HK-2 (cell line): Measurements from ENCODE around the gene RPTOR.

Experiments used
- DNase-seq: peaks from one replicate; pipeline ENCODE4 v3.0.0-alpha.2; 2018; ENCODE audit not compliant: unreplicated experiment

Gene RPTOR

DNA sequence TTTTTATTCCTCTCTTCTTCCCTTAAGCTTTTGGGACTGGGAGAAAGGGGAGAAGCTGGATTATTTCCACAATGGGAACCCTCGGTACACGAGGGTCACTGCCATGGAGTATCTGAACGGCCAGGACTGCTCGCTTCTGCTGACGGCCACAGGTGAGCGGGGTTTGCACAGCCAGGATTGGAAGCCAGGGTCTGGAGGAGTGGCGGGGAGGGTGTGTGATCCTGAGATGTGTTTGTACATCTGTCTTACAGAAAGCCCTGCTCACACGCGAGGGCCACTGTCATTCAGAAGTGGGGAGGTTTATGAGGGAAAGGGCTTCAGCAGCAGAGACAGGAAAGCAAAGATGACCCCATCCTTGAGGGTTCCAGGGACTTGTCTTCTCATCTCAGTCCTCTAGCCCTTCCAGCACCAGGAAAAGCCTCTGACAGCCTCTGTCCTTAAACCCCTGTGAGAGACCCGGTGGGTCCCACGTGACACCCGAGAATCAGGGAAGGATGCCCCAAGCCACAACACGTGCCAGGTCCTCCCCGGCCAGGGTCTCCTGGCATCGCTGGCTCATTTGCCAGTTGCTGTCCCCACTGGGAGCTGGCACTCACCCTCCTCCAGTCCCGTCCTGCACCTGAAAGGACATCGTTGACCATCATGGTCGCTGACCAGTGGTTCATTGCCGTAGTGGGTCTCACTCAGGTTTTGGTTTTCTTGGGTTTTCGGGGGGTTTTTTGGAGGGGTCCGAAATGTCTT is 402.7 kb downstream of the RPTOR start:
- DNase-seq, result no peak

DNA sequence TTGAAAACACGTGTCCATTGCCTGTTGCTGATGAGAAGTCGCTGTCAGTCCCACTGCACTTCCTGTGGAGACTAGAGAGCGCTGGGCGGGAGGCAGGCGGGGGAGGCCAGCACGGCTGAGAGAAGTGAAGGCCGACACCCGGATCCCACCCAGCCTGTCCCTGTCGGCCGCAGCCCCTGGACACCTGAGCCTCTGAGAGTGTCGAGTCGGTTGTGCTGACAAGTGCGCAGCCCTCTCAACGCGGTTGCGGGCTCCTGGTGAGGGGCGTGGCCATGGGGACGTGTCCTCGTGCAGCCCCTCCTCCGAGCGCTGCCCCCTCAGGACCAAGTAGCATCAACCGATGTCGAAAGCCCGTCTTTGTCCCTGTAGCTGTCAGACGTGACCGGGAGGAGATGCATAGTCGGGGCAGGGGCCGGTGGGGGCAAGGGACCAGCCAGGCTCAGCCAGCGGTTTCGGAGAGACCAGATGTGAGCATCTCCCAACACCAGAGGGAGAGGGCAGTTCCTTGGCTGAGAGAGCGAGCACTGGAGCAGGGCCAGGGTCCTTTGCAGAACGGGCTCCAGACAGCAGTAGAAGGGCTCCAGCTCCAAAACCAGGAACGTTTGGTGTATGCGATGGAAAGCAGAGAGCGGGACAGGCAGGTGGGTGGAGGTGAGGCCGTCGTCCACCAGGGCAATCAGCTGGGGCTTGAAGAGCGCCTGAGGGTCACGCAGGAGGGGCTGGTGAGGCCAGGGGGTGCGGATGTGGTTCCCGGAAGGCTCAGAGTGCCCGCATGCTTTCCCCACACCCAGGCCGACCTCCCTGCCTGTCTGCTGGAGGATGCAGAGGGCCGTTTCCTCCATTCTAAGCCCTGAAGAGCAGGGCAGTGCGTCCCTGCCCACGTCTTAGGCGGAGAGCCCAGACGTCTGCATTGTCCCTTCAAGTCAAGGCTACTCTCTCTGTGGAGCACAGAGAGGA is 403.7 kb downstream of the RPTOR start:
- DNase-seq, result no peak

DNA sequence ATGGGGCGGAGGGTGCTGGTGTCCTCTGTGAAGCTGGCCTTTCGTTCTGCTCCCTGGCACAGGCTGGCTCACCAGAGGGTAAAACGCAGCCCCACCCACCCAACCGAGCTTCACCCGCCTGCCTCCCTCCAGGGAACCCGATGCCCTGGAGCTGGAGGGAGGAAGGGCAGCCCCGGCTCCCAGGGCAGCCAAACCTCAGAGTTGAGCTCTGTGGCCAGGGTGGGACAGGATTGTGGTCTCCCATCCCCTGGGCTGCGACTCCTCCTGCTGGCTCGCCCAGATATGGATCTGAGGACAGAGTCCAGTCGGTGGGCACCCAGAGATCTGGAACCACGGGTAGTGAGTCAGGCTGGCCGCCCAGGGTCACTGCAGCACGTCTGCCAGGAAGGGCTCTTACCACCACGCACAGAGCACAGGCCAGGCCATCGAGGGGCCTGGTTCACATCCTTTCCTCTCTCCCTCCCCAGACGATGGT is 404.4 kb downstream of the RPTOR start:
- DNase-seq, result no peak

DNA sequence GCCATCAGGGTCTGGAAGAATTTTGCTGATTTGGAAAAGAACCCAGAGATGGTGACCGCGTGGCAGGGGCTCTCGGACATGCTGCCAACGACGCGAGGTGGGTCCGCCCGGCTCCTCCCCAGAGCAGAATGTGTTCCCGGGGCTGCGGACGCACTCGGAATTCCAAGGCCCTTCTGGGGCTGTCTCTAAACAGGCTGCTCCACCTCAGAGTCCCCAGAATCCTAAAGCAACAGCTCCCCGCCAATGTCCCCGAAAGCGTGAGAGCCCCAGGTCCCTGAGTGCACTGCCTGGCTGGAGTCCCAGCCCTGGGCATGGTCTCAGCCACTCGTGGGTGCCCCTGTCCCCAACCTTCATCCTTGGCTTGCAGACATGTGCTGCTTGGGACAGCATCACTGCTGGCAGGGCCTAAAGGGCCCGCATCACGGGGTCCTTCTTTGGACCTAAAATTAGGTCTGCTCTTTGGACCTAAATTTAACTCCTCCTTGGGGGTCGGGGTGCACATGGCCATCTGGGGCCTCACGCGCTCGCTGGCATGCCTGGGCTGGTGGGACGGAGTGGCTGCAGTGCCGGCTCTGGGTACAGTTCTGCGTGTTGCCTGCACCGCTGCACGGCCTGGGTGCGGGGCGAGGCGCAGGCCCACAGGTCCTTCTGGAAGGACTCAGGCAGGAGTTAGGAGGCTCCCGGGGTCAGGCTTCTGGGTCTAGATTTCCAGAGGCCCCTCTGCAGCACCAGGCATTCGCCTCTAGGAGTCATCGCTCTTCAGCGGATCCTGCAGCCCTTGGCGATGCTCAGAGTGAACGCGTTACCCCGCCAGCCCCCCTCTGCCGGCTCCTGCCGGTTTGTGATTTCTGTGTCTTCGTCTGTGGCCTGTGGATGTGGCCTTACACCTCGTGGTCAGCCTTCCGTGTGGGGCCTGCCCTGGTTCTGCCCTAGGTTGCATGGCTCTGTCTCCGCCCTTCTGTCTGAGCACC is 405.1 kb downstream of the RPTOR start:
- no peak for DNase-seq

DNA sequence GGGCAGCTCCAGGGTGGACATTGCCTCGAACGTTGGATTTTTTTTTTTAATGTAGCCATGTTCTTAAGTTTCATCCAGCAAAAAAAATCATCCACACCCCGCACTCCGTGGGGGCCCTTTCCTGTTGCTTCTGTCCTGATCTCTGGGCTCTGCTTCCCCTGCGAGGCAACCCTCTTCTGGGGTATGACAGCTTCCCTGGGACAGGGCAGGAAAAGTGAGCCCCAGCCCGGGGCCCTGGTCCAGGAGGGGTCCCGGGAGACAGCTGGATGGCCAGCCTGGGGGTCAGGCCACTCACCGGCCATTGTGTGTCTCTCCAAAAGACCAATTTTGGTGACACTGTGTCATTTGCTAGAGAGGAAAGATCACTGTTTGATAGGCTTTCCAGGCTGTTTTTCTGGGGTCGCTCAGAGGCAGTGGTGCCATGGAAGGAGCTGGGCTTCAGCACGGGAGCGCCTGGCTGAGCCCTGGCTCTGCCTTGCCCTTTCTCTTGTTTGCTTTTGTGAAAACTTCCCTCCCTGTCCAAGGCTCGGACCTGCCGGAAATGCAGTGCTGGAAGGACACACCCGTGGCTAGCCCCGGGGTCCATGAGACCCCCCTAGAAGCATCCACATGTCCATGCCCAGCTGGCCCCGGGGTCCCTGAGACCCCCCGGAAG is 406.0 kb downstream of the RPTOR start:
- DNase-seq, result no peak

DNA sequence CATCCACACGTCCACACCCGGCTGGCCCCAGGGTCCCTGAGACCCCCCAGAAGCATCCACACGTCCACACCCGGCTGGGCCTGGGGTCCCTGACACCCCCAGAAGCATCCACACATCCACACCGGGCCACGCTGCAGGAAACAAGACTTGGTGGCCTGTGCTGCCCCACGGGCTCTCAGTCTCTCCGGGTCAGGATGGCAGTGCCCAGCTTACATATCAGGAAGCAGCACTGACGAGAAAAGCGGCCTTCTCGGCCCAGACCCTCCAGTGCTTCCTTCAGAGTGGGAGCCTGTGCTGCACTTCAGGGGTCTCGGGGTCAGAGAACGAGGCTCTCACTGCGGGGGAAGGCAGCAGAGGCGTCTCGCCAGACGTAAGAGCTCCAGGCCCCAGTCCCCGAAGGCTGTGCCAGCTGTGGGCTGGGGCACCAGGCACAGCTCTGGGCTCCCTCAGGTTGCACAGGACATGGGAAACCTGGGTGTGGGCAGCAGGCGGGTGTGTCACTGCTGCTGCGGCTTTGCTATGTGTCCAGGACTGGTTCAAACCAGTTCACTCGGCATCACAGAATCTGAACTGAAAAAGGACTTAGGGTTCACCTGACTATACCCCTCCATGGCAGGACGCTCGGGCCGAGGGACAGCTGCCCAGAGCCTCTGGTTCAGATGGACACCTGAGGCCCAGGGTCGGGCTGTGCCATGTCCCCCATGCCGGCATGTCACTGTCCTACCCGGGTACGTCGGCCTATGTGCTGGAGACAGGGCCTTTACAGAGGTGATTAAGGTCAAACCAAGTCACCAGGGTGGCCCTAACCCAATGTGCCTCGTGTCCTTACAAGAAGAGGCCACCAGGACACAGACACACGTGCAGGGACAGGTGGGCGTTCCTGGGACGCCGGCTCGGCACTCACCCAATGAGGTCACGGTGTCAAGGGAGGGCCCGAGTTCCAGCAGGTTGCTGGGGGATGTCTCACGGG is 406.8 kb downstream of the RPTOR start:
- no peak for DNase-seq

DNA sequence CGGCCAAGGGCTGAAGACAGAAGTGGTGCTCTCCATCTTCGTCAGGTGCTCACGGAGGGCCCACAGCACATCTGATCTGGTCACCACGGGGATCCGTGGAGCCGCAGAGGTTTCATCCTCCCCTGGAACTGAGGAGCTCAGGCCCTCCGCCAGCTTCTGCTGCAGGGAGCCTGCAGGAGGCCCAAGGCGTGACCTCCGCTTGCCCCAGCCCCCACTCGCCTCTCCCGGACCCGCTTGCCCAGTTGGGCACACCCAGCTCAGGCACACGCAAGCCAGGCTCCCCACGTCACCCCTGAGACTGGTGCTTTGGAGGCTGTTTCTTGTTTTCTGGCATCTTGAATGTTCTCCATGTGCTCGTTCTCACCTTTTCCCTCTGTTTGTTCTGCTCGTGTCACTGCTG is 407.7 kb downstream of the RPTOR start:
- DNase-seq, result no peak

DNA sequence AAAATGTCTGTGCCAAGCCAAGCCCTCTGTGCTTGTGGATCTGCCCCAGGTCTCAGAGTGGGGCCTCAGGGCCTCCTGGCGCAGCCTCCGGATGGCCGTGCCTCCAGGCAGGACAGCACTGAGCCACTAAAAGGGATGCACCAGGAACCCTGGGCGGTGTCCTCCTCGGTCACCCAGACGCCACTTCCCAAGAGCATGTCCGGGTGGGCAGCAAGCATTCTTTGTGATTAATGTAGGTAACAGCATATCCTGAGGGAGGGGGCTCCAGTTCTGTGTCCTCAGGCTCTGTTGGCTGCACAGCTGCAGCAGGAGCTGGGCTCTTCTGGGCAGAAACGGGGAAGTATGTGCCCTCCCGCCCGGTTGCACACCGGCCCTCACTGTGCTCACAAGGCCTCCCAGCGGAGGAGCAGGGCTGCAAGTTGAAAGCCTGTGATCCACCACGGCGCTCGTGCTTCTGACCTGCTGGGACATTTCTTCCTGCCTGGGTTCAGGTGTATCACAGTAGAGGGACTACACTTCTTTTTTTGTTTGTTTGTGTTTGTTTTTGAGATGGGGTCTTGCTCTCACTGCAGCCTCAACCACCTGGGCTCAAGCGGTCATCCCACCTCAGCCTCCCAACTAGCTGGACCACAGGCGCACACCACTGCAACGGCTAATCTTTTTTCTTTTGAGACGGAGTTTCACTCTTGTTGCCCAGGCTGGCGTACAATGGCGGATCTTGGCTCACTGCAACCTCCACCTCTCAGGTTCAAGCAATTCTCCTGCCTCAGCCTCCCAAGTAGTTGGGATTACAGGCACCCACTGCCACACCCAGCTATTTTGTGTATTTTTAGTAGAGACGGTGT is 409.1 kb downstream of the RPTOR start:
- no peak for DNase-seq

DNA sequence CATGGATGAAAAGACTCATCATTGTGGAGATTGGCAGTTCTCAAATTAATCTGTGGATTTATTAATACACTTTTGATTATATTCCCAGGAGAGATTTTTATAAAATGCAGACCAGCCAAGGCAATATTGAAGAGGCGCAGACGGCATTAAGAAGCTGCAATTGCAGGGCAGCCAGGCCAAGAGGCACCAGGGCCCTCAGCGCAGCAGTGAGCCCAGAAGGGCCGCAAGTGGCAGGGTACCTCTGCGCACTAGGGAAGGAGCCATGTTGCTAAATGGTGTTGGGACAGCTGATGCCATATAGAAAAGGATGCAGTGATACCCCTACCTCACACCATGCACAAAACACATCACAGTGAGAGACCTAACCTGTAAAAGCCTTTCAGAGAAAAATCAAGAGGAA is 410.4 kb downstream of the RPTOR start:
- no peak for DNase-seq

DNA sequence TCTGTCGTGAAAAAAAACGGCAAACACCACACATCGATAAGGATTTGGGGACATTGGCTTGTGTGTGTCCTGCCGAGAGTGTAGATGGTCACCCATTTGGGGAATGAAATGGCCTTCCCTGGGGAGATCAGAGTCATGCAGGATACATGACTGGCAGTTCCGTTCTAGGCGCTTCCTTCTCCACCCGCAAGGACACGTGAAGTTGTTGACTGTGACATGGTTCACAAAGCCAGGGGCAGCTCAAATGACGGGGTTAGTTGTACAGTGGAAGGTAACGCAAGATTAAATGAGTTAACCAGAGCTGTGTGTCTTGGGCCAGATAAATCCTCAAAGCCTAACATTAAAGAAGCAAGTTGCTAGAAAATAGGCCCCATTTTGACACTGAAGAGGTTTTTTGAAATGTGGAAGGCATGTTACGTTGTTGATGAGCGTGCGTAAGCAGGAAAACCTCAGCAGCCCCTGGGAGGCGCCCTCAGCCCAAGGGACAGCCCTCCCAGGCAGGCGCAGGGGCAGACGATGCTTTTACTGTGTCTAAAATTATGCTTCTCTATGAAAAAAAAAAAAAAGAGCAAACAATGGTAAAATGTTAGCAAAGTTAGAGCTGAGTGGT is 411.1 kb downstream of the RPTOR start:
- no peak for DNase-seq

DNA sequence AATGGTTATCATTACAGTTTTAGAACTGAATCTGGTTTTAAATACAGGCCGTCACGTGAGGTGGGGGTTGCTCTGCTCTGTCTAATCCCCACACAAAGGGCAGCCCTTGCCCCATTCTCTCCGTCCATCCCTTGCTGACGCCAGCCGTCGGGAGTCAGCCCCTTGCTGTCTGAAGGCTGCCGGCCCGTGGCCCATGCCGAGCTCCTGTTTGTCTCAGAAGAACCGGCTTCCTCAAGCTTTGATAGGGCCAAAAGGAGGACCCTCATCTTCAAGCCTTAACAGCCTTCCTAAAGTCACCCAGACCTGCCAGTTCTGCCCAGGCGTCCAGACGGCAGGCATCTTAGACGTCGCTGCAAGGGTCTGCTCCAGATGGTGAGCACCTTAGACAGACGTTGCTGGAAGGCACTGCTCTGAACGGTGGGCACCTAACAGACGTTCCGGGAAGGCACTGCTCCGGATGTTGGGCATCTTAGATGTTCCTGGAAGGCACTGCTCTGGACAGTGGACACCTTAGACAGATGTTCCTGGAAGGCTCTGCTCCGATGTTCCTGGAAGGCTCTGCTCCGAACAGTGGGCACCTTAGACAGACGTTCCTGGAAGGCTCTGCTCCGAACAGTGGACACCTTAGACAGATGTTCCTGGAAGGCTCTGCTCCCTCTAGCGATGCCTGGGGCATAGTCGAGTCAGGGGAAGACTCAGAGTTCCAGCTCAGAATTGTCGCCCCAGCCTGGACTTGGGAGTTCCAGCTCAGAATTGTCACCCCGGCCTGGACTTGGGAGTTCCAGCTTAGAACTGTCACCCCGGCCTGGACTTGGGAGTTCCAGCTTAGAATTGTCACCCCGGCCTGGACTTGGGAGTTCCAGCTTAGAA is 411.9 kb downstream of the RPTOR start:
- no peak for DNase-seq

DNA sequence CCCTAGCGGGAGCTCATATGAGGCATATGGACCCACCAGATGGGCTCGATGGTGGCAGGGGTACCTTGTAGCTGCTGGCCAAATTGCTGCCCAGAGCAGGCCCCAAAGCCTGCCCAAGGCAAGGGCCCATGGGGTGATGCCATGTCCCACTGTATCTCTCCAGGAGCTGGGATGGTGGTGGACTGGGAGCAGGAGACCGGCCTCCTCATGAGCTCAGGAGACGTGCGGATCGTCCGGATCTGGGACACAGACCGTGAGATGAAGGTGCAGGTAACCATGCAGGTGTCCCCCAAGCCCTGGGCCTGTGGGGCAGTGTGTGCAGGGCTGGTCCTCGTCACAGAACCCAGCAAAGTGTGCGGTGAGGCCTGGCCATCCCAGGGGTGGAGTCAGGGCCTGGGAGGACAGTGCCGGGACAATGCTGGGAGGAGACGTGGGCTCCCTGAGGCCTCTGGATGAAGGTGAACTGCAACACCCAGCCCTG is 412.9 kb downstream of the RPTOR start:
- DNase-seq, result no peak

DNA sequence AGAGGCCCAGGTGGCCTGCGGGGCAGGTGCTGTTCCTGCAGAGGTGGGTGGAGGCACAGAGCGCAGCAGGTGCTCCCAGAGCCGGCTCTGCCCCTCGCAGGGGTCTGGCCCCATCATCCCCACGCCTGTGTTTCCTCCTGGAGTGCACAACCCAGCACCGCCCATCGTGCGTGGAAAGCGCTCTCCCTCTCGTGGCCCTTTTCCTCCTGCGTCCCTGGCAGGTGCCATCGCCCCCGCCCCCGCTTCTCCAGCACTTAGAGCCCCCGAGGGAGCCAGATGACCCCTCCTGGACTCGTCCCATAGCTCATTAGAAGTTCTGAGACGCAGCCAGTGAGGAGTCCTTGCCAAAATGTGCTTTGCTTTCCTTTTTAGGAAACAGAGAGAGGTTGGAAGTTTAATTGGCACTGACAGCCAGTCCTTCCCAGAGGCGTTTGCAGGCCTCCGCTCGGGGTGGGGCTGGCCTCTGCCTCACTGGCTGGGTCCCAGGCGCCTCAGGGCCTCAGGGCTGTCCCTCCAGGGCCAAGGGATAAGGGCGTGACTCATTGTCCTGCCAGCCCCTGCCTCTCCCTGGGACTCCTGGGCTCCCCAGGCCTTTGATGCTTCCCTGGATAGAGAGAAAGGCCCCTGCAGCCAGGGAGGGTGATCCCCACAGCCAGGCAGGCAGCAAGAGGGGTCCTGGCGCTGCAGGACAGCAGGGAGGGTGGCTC is 414.8 kb downstream of the RPTOR start:
- no peak for DNase-seq

DNA sequence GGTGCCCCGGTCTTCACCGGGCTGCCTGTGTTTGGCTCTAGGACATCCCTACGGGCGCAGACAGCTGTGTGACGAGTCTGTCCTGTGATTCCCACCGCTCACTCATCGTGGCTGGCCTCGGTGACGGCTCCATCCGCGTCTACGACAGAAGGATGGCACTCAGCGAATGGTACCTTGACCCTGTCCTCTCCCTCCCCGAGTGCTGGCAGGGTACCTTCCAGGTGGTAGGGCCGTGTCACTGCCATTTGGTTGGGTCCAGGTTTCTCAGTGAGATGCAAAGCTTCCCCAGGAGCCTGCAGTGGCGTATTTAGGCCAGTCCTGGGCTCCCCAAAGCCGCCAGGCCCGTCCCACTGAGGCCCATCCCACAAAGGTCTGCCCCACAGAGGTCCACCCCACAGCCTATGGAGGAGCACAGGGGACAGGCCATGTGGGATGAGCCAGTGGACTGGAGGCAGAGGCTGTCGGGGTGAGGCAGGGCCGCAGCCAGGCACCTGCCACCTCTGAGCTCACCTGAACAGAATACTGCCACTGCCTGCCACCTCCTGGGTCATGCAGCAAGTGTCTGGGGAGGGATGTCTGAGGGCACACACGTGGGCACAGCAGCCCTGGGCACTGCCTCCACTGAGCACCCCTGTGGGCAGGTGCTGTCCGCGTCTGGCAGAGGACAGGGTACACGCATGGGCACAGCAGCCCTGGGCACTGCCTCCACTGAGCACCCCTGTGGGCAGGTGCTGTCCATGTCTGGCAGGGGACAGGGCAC is 415.6 kb downstream of the RPTOR start:
- no peak for DNase-seq

DNA sequence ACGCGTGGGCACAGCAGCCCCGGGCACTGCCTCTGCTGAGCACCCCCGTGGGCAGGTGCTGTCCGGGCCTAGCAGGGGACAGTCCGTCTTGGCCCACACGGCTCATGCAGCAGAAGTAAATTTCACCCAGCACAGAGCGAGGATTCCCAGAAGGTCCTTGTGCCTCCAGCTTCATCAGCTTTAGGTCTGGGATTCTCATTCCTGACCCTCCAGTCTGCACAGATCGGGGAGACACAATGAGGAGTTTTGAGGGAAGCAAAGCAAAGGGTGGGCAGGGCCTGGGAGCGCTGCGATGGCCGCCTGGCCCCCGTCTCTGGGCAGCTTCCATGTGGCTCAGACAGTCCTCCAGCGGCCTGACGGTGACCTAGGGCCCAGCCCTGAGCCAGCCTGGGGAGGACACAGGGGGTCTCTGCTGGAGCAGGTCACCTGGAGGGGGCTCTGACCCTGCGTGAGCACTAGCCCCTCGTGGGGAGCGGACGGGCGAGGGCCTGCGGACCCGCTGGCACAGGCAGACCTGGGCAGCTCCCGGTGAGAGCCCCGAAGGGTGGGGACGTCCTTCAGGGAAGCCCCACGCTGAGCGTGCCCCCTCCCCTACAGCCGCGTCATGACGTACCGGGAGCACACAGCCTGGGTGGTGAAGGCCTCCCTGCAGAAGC is 416.3 kb downstream of the RPTOR start:
- no peak for DNase-seq
